Ishikawa (cell line): ENCODE results near the gene IL1A.
A peak's percentile ranks its signal among the peaks of the same experiment; 100 is the strongest.

ENCODE experiments used
- CEBPB ChIP-seq: IDR thresholded peaks from 2 replicates; pipeline ENCODE4 v1.6.1; 2012
- CREB1 ChIP-seq: IDR thresholded peaks from 2 replicates; pipeline ENCODE4 v1.6.1; 2012; ENCODE audit warnings: low read depth
- EGR1 ChIP-seq: IDR thresholded peaks from 2 replicates; pipeline ENCODE4 v1.6.1; 2012
- EP300 ChIP-seq: IDR thresholded peaks from 2 replicates; pipeline ENCODE4 v1.6.1; 2012; ENCODE audit warnings: borderline replicate concordance
- FOXM1 ChIP-seq: IDR thresholded peaks from 2 replicates; pipeline ENCODE4 v1.6.1; 2012; ENCODE audit warnings: low read depth, borderline replicate concordance
- NFIC ChIP-seq: IDR thresholded peaks from 2 replicates; pipeline ENCODE4 v1.6.1; 2012
- RAD21 ChIP-seq: IDR thresholded peaks from 2 replicates; pipeline ENCODE4 v1.6.1; 2012; ENCODE audit warnings: low read depth
- REST ChIP-seq: IDR thresholded peaks from 2 replicates; pipeline ENCODE4 v1.6.1; 2012; ENCODE audit warnings: low read depth, mild to moderate bottlenecking
- TAF1 ChIP-seq: IDR thresholded peaks from 2 replicates; pipeline ENCODE4 v1.6.1; 2012; ENCODE audit warnings: low read depth, mild to moderate bottlenecking
- TCF12 ChIP-seq: IDR thresholded peaks from 2 replicates; pipeline ENCODE4 v1.6.1; 2012; ENCODE audit warnings: low read depth
- TEAD4 ChIP-seq: IDR thresholded peaks from 2 replicates; pipeline ENCODE4 v1.6.1; 2012
- USF1 ChIP-seq: IDR thresholded peaks from 2 replicates; pipeline ENCODE4 v1.6.1; 2012
- YY1 ChIP-seq: IDR thresholded peaks from 2 replicates; pipeline ENCODE4 v1.6.1; 2012; ENCODE audit warnings: low read depth
- ZBTB7A ChIP-seq: IDR thresholded peaks from 2 replicates; pipeline ENCODE4 v1.6.1; 2012; ENCODE audit warnings: low read depth
- TF ChIP-seq, protein P1 (sequence below): IDR thresholded peaks from 2 replicates; pipeline ENCODE4 v1.6.1; 2012

Gene IL1A

DNA sequence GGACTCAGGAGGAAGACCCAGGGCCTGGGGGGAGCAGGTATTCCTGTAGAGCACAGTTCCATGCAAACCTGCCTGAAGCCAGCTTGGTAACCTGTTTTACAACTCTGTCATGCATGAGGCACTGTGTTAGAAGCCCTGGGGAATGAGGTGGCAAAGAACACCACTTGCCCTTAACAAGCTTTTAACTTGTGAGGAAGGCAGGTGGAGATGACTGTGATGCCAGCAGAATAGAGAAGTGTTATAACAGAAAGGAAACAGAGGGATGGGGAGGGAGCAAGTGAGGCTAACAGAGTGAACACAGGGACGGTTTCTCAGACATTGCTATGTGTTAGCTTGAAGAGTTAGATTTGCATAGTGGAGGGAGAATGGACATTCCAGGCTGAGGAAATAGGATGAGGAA is 11.5 kb upstream of the IL1A start:
- TF ChIP-seq, protein P1, sequence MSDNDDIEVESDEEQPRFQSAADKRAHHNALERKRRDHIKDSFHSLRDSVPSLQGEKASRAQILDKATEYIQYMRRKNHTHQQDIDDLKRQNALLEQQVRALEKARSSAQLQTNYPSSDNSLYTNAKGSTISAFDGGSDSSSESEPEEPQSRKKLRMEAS: no peak
- TF ChIP-seq FOXM1: no peak
- no peak for TF ChIP-seq EGR1
- TF ChIP-seq EP300: no peak
- no peak for TF ChIP-seq REST
- TF ChIP-seq CREB1: no peak
- no peak for TF ChIP-seq USF1
- no peak for TF ChIP-seq TCF12

- TF ChIP-seq NFIC (no peak), CEBPB (no peak), EP300 (no peak), TCF12 (no peak), YY1 (no peak), RAD21 (no peak), CREB1 (no peak), USF1 (no peak), REST (no peak), TAF1 (no peak), EGR1 (no peak), TEAD4 (no peak), ZBTB7A (no peak), FOXM1 (no peak)
- TF ChIP-seq, protein P1: no peak
Measured at GRCh38 chr2:112794841-112795240, 10.5 kb upstream of the IL1A start.

DNA sequence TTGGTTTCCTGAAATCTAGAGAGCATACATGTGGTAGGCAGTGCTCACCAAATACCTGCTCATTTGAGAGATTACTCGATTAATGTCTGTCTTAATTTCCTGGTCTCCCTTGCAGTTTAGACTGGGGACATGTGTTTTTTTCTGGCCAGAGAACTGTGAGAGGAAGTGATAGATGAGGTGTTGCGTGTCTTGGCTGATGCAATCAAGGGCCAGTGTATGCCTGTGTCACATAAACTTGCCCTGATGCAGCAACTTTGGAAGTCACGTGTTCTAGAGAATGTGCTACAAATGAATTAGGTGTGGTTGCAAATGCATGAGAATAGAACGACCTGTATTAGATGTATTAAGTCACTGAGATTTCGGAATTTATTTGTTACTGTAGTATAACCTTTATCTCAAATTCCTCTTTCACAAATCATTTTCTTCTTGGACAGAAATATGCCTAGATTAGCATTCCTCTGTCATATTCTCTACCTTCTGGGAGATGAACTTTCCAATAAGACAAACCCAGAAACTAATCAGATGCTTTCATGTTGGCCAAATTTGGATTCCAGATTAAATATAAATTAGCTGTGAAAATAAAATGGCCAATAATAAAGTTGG is 9.9 kb upstream of the IL1A start:
- no peak for TF ChIP-seq TEAD4
- peak; percentile 74 for TF ChIP-seq CEBPB
- no peak for TF ChIP-seq RAD21
- no peak for TF ChIP-seq TAF1
- TF ChIP-seq USF1: peak; percentile 70
- no peak for TF ChIP-seq ZBTB7A
- TF ChIP-seq, protein P1: peak; percentile 28; the same call in 1 of the 2 replicates
- TF ChIP-seq CREB1: no peak
- TF ChIP-seq YY1: no peak
- TF ChIP-seq TCF12: no peak
- no peak for TF ChIP-seq EGR1
- TF ChIP-seq EP300: no peak
- TF ChIP-seq NFIC: no peak
- no peak for TF ChIP-seq REST

DNA sequence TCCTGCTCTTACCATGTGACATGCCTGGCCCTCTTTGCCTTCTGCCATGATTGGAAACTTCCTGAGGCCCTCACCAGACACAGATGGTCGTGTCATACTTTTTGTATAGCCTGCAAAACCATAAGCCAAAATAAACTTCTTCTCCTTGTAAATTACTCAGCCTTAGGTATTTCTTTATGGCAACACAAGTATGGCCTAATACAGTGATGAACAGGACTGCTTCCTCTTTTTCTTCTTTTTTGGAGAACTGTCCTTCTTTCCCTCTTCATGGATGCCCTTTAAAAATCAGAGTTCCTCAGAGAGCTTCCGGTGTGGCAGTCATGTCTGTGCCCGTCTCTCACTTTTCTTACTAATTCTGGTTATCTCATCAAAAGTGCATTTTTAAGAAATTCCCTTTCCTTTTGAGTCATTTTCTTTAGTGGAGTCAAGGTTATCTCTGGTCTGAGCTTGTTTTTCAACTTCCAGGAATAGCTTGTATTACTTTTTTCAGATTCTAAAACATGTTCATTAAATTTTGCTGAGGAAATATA is 9.2 kb upstream of the IL1A start:
- TF ChIP-seq ZBTB7A: no peak
